ENCODE measurements around the gene ZNF580. TPM values are rescaled to one million over a fixed set of nuclear protein-coding genes. Genes with fewer than 3 reads are reported as not detected.

Gene ZNF580
- total RNA-seq, 1 donor from 2014 or later: 37.4 TPM

GRCh38 chr19:55614711-55615542 is 25.9 kb upstream of the ZNF580 start:
- Mint-ChIP-seq H3K4me3 (no peak overlapping the region), H3K27ac (no peak overlapping the region), H3K36me3 (peaks cover 16% of the 10 kb centered on the region), H3K9me3 (no peaks in the 10 kb centered on the region), H3K27me3 (no peaks in the 10 kb centered on the region), H3K4me1 (ENCODE audit: unreplicated experiment) (no peaks in the 10 kb centered on the region)
- no peak for DNase-seq (ENCODE audit: extremely low spot score, unreplicated experiment)
- no peak for TF ChIP-seq CTCF (conservative IDR thresholded peaks at IDR 0.05)

- TF ChIP-seq CTCF (conservative IDR thresholded peaks at IDR 0.05): no peak
- Mint-ChIP-seq H3K9me3 (no peaks in the 10 kb centered on the region), H3K4me1 (ENCODE audit: unreplicated experiment) (no peaks in the 10 kb centered on the region), H3K27ac (no peak overlapping the region), H3K4me3 (no peak overlapping the region), H3K27me3 (no peaks in the 10 kb centered on the region), H3K36me3 (peaks cover 16% of the 10 kb centered on the region)
- no peak for DNase-seq (ENCODE audit: extremely low spot score, unreplicated experiment)
Observed at GRCh38 chr19:55615543-55616394, 25.0 kb upstream of the ZNF580 start.

GRCh38 chr19:55616395-55616875 is 24.4 kb upstream of the ZNF580 start:
- H3K4me1 Mint-ChIP-seq (ENCODE audit: unreplicated experiment): no peaks in the 10 kb centered on the region
- no peak for TF ChIP-seq CTCF (conservative IDR thresholded peaks at IDR 0.05)

GRCh38 chr19:55617426-55617825 is 23.4 kb upstream of the ZNF580 start:
- Mint-ChIP-seq H3K9me3 (no peaks in the 10 kb centered on the region), H3K36me3 (peaks cover 14% of the 10 kb centered on the region), H3K27me3 (no peaks in the 10 kb centered on the region), H3K27ac (no peak overlapping the region), H3K4me3 (no peak overlapping the region), H3K4me1 (ENCODE audit: unreplicated experiment) (no peaks in the 10 kb centered on the region)
- no peak for TF ChIP-seq CTCF (conservative IDR thresholded peaks at IDR 0.05)
- no peak for DNase-seq (ENCODE audit: extremely low spot score, unreplicated experiment)

More at GRCh38 chr19:55616395-55616875, 24.4 kb upstream of the ZNF580 start:
- no peak for DNase-seq (ENCODE audit: extremely low spot score, unreplicated experiment)
- H3K27me3 Mint-ChIP-seq: no peaks in the 10 kb centered on the region
- H3K9me3 Mint-ChIP-seq: no peaks in the 10 kb centered on the region
- no peak overlapping the region for H3K27ac Mint-ChIP-seq
- H3K4me3 Mint-ChIP-seq: no peak overlapping the region
- H3K36me3 Mint-ChIP-seq: peaks cover 14% of the 10 kb centered on the region

GRCh38 chr19:55618426-55618825 is 22.4 kb upstream of the ZNF580 start:
- peaks cover 8% of the 10 kb centered on the region for H3K36me3 Mint-ChIP-seq
- no peak for TF ChIP-seq CTCF (conservative IDR thresholded peaks at IDR 0.05)
- H3K27me3 Mint-ChIP-seq: no peaks in the 10 kb centered on the region
- DNase-seq (ENCODE audit: extremely low spot score, unreplicated experiment): no peak
- H3K4me1 Mint-ChIP-seq (ENCODE audit: unreplicated experiment): peaks cover 1% of the 10 kb centered on the region
- H3K4me3 Mint-ChIP-seq: no peak overlapping the region
- no peaks in the 10 kb centered on the region for H3K9me3 Mint-ChIP-seq
- H3K27ac Mint-ChIP-seq: no peak overlapping the region

Measured in type B pancreatic cell (in vitro differentiated cells).